A673 (cell line): ENCODE results near the gene S100A10. TPM values are rescaled to one million over a fixed set of nuclear protein-coding genes. Genes with fewer than 3 reads are reported as not detected.

Source experiments
- BruUV-seq: library from RNA; stranded (reverse); fragments of 400-500 nt; replicated peaks from 2 replicates; lab custom pipeline; 2021; lab: Mats Ljungman, UMichigan
- CTCF ChIA-PET: fragments of 300-600 bp; sonication (Branson Sonifier 250); formaldehyde crosslinking; loops from one replicate; lab custom pipeline; 2022; ENCODE audit warnings: antibody characterized with exemption; lab: Charles Lee
- POLR2A ChIA-PET: fragments of 300-600 bp; sonication (Branson Sonifier 250); formaldehyde crosslinking; loops from one replicate; lab custom pipeline; 2022; ENCODE audit warnings: antibody characterized with exemption; ENCODE audit not compliant: low non-redundant PET; lab: Charles Lee
- DNase-seq: peaks from one replicate; pipeline ENCODE4 v3.0.0-alpha.2; 2015; ENCODE audit warnings: low spot score
- H3K27ac ChIP-seq: fragments of 200-600 bp; sonication (generic); 2 replicates; pipeline ENCODE4 v1.5.1; 2016; ENCODE audit warnings: mixed run types, low read depth, mild to moderate bottlenecking, mixed read lengths, antibody characterized with exemption, low read length; ENCODE audit not compliant: poor library complexity, severe bottlenecking
- H3K27me3 ChIP-seq: fragments of 200-600 bp; sonication (generic); replicated peaks from 2 replicates; pipeline ENCODE4 v1.6.1; 2017; ENCODE audit warnings: mixed run types, low read depth, mild to moderate bottlenecking, mixed read lengths, antibody characterized with exemption, low read length; ENCODE audit not compliant: insufficient read depth, poor library complexity
- H3K36me3 ChIP-seq: fragments of 200-600 bp; sonication (generic); 2 replicates; pipeline ENCODE4 v1.6.1; 2016; ENCODE audit warnings: mixed run types, mild to moderate bottlenecking, mixed read lengths, antibody characterized with exemption, low read length; ENCODE audit not compliant: insufficient read depth, poor library complexity, severe bottlenecking
- H3K4me1 ChIP-seq: fragments of 200-600 bp; sonication (generic); 2 replicates; pipeline ENCODE4 v1.6.1; 2017; ENCODE audit warnings: mixed run types, mild to moderate bottlenecking, mixed read lengths, antibody characterized with exemption, low read length; ENCODE audit not compliant: insufficient read depth, poor library complexity, severe bottlenecking
- H3K4me3 ChIP-seq: fragments of 200-600 bp; sonication (generic); 2 replicates; pipeline ENCODE4 v1.5.1; 2016; ENCODE audit warnings: low read depth, mixed run types, mild to moderate bottlenecking, mixed read lengths, low read length; ENCODE audit not compliant: poor library complexity, severe bottlenecking
- H3K9me3 ChIP-seq: fragments of 200-600 bp; sonication (generic); 2 replicates; pipeline ENCODE4 v1.6.1; 2016; ENCODE audit warnings: mixed run types, low read depth, mild to moderate bottlenecking, mixed read lengths, antibody characterized with exemption, low read length; ENCODE audit not compliant: poor library complexity, severe bottlenecking
- CTCF ChIP-seq: fragments of 300-800, 200-600 bp; sonication (generic); conservative IDR thresholded peaks from 2 replicates; pipeline ENCODE4 v1.5.1; 2017; ENCODE audit warnings: low read depth, mild to moderate bottlenecking, antibody characterized with exemption, low read length, moderate library complexity, mixed read lengths
- EZH2 ChIP-seq: fragments of 200-600 bp; sonication (generic); IDR thresholded peaks from 2 replicates; pipeline ENCODE4 v1.6.1; 2017; ENCODE audit warnings: borderline replicate concordance, low read depth, mild to moderate bottlenecking, mixed read lengths, antibody characterized with exemption, low read length; ENCODE audit not compliant: poor library complexity, severe bottlenecking
- intact Hi-C: fragments of 100-400 bp; cut with micrococcal nuclease; formaldehyde crosslinking; loops from one replicate; pipeline ENCODE4 v1.10.0; 2022; ENCODE audit not compliant: unreplicated experiment
- total RNA-seq: library from RNA; stranded (reverse); gene quantifications from 2 replicates; pipeline ENCODE4 v1.2.3, GENCODE V29; 2021

Gene S100A10
- total RNA-seq, 1 experiment from 2014 or later, result 42.4 TPM

GRCh38 chr1:151953409-151954094 is 40.1 kb downstream of the S100A10 start:
- intact Hi-C loops, result no loop called here
- Histone ChIP-seq H3K4me1 (no peaks in the 10 kb centered on the region), H3K36me3 (no peaks in the 10 kb centered on the region), H3K27ac (no peak overlapping the region), H3K27me3 (peaks cover 10% of the 10 kb centered on the region), H3K9me3 (no peaks in the 10 kb centered on the region), H3K4me3 (no peak overlapping the region)
- no TSS peak for BruUV-seq
- no peak for DNase-seq
- TF ChIP-seq EZH2 (no peak), CTCF (no peak)
- ChIA-PET POLR2A (no interaction called here), CTCF (no interaction called here)

GRCh38 chr1:151952811-151953210 is 40.8 kb downstream of the S100A10 start:
- no TSS peak for BruUV-seq
- DNase-seq, result no peak
- intact Hi-C loops, result no loop called here
- ChIA-PET POLR2A (no interaction called here), CTCF (no interaction called here)
- no peaks in the 10 kb centered on the region for H3K4me1 ChIP-seq
- no peak overlapping the region for H3K4me3 ChIP-seq
- H3K27me3 ChIP-seq, result peaks cover 10% of the 10 kb centered on the region
- TF ChIP-seq EZH2 (no peak), CTCF (no peak)
- H3K36me3 ChIP-seq, result no peaks in the 10 kb centered on the region
- H3K27ac ChIP-seq, result no peak overlapping the region
- H3K9me3 ChIP-seq, result no peaks in the 10 kb centered on the region

GRCh38 chr1:151949371-151950193 is 44.1 kb downstream of the S100A10 start:
- Histone ChIP-seq H3K27ac (no peak overlapping the region), H3K27me3 (peaks cover 10% of the 10 kb centered on the region), H3K36me3 (no peaks in the 10 kb centered on the region), H3K9me3 (no peaks in the 10 kb centered on the region), H3K4me1 (no peaks in the 10 kb centered on the region), H3K4me3 (no peak overlapping the region)
- intact Hi-C loops, result no loop called here
- no TSS peak for BruUV-seq
- DNase-seq, result no peak
- ChIA-PET CTCF (no interaction called here), POLR2A (no interaction called here)
- TF ChIP-seq CTCF (no peak), EZH2 (no peak)
